ENCODE results near the gene AP5Z1. TPM values are rescaled to one million over a fixed set of nuclear protein-coding genes. Genes with fewer than 3 reads are reported as not detected.

The AP5Z1 gene
- total RNA-seq, 1 donor from 2014 or later, result 40.5 TPM

DNA sequence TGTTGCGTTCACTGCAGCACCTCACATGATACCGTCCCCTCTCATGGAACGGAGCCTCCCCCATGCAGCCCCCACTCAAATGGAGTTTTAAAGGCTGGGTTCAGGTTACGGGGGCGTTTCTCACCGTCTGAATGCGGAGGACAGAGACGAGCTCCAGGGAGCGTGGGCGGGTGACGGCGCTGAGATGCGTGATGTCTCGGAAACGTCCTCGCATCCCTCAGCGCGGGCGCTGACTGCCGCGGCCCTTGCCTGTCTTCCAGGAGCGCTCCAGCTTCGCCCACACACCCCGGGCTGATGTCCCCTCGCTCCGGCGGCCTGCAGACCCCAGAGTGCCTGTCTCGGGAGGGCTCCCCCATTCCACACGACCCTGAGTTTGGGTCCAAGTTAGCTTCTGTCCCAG, 16.6 kb upstream of the AP5Z1 start:
- Histone ChIP-seq H3K27me3 (no peaks in the 10 kb centered on the region), H3K36me3 (peaks cover 0 to 96% of the 10 kb centered on the region in 2 donors)
- intact Hi-C loops (cut with DNase I), result loop anchor here (10.0 kb wide), 1 partner anchor 144 kb away; no protein-coding TSS in a partner anchor

DNA sequence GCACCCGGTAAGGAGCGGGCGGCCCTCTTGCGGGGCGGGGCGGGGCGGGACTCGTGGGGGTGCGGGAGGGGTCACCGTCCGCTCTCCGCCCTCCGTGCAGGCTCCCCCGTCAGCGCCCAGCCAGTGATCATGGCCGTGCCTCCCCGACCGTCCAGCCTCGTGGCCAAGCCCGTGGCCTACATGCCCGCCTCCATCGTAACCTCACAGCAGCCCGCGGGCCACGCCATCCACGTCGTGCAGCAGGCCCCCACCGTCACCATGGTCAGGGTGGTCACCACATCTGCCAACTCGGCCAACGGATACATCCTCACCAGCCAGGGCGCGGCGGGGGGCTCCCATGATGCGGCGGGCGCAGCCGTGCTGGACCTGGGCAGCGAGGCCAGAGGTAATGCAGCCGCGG, 16.2 kb upstream of the AP5Z1 start:
- Histone ChIP-seq H3K9me3 (no peaks in the 10 kb centered on the region), H3K4me1 (peaks cover 3% of the 10 kb centered on the region), H3K27ac (no peak overlapping the region), H3K27me3 (no peaks in the 10 kb centered on the region), H3K4me3 (no peak overlapping the region), H3K36me3 (peaks cover 0 to 99% of the 10 kb centered on the region in 2 donors)
- DNase-seq (ENCODE audit: extremely low spot score in 2 of 2), result no peak
- intact Hi-C loops (cut with DNase I), result loop anchor here (10.0 kb wide), 1 partner anchor 144 kb away; no protein-coding TSS in a partner anchor
- TF ChIP-seq POLR2AphosphoS5 (IDR thresholded peaks at IDR 0.05; ENCODE audit: insufficient read depth in 1 of 2, low read depth in 1 of 2) (no peak), POLR2A (IDR thresholded peaks at IDR 0.05) (no peak)
- TF ChIP-seq, protein P1, sequence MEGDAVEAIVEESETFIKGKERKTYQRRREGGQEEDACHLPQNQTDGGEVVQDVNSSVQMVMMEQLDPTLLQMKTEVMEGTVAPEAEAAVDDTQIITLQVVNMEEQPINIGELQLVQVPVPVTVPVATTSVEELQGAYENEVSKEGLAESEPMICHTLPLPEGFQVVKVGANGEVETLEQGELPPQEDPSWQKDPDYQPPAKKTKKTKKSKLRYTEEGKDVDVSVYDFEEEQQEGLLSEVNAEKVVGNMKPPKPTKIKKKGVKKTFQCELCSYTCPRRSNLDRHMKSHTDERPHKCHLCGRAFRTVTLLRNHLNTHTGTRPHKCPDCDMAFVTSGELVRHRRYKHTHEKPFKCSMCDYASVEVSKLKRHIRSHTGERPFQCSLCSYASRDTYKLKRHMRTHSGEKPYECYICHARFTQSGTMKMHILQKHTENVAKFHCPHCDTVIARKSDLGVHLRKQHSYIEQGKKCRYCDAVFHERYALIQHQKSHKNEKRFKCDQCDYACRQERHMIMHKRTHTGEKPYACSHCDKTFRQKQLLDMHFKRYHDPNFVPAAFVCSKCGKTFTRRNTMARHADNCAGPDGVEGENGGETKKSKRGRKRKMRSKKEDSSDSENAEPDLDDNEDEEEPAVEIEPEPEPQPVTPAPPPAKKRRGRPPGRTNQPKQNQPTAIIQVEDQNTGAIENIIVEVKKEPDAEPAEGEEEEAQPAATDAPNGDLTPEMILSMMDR (IDR thresholded peaks at IDR 0.05), result no peak

More for the DNA sequence above, 16.6 kb upstream of the AP5Z1 start:
- no peak overlapping the region for H3K4me3 ChIP-seq
- H3K4me1 ChIP-seq, result peaks cover 7% of the 10 kb centered on the region
- DNase-seq (ENCODE audit: extremely low spot score in 2 of 2), result no peak
- TF ChIP-seq POLR2AphosphoS5 (IDR thresholded peaks at IDR 0.05; ENCODE audit: insufficient read depth in 1 of 2, low read depth in 1 of 2) (no peak), POLR2A (IDR thresholded peaks at IDR 0.05) (no peak)
- TF ChIP-seq, protein P1 (IDR thresholded peaks at IDR 0.05), result no peak
- H3K27ac ChIP-seq, result no peak overlapping the region
- H3K9me3 ChIP-seq, result no peaks in the 10 kb centered on the region

DNA sequence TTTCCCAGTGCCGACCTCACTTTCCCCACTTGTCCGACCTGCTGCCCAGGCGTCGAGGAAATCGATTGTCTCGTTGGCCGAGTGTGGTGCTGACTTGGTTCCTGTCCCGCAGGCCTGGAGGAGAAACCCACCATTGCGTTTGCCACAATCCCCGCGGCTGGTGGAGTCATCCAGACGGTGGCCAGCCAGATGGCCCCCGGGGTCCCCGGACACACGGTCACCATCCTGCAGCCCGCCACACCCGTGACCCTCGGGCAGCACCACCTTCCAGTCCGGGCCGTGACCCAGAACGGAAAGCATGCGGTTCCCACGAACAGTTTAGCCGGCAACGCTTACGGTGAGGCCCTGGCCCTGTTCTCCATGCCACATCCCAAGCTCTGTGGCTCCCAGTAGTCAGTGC, 14.5 kb upstream of the AP5Z1 start:
- intact Hi-C loops (cut with DNase I), result no loop called here
- Histone ChIP-seq H3K27me3 (no peaks in the 10 kb centered on the region), H3K4me1 (no peaks in the 10 kb centered on the region), H3K4me3 (no peak overlapping the region), H3K36me3 (peaks cover 0 to 84% of the 10 kb centered on the region in 2 donors), H3K27ac (no peak overlapping the region), H3K9me3 (no peaks in the 10 kb centered on the region)
- no peak for DNase-seq (ENCODE audit: extremely low spot score in 2 of 2)
- TF ChIP-seq, protein P1 (IDR thresholded peaks at IDR 0.05), result no peak
- TF ChIP-seq POLR2AphosphoS5 (IDR thresholded peaks at IDR 0.05; ENCODE audit: insufficient read depth in 1 of 2, low read depth in 1 of 2) (no peak), POLR2A (IDR thresholded peaks at IDR 0.05) (no peak)

DNA sequence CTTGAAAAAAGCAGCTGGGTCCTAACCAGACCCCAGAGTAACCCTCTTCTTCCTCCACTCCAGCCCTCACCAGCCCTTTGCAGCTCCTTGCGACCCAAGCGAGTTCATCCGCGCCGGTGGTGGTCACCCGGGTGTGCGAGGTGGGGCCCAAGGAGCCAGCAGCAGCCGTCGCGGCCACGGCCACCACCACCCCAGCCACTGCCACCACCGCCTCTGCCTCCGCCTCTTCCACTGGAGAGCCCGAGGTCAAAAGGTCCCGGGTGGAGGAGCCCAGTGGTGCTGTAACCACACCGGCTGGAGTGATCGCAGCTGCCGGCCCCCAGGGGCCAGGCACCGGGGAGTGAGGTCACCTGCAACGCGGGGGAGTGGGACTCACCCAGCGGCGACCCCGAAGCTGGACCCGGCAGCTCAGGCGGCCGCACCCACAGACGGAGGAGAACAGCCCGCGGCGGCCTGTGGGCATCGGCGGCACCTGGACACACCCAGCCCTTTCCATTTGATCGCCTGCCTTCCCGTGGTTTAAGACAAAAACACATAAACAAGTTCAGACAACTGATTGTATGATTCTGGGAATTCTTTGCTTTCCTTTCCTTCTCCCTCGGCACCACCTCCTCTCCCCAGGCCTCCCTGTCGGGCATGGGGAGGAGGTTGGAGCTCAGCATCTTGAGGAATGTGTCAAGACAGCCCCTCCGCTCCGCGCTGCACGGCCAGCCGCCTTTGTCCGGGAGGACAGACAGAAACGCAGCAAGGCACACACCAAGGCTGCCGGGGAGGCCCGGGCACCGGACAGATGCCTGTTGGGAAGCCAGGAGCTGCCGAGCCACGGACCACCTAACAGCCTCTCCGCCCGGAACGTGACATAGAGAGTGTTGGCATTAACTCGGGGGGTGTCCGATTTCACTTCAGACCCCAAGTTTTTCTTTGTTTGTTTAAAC, 13.0 kb upstream of the AP5Z1 start:
- no peak for DNase-seq (ENCODE audit: extremely low spot score in 2 of 2)
- no peaks in the 10 kb centered on the region for H3K4me1 ChIP-seq
- TF ChIP-seq, protein P1 (IDR thresholded peaks at IDR 0.05), result no peak
- TF ChIP-seq POLR2AphosphoS5 (IDR thresholded peaks at IDR 0.05; ENCODE audit: insufficient read depth in 1 of 2, low read depth in 1 of 2), result no peak
- no peak for TF ChIP-seq POLR2A (IDR thresholded peaks at IDR 0.05)
- no peaks in the 10 kb centered on the region for H3K27me3 ChIP-seq
- H3K4me3 ChIP-seq, result no peak overlapping the region
- H3K36me3 ChIP-seq, result peaks cover 0 to 70% of the 10 kb centered on the region in 2 donors
- no peak overlapping the region for H3K27ac ChIP-seq
- H3K9me3 ChIP-seq, result no peaks in the 10 kb centered on the region
- intact Hi-C loops (cut with DNase I), result no loop called here

All from vagina (tissue), 2 donors.